Smooth muscle cell (in vitro differentiated cells): ENCODE results near the gene FLAD1. TPM values are rescaled to one million over a fixed set of nuclear protein-coding genes. Genes with fewer than 3 reads are reported as not detected.
A peak's percentile ranks its signal among the peaks of the same experiment; 100 is the strongest.

ENCODE experiments used
- DNase-seq: peaks from one replicate; lab custom pipeline; 2025; ENCODE audit not compliant: unreplicated experiment; lab: John Stamatoyannopoulos, UW
- H2AFZ ChIP-seq: fragments of 200-600 bp; sonication (generic); 2 replicates; pipeline ENCODE4 v1.6.0; 2016; ENCODE audit warnings: antibody characterized with exemption, low read depth, mild to moderate bottlenecking
- H3F3A ChIP-seq: fragments of 200-600 bp; sonication (generic); 2 replicates; pipeline ENCODE4 v1.6.0; 2017; ENCODE audit warnings: antibody characterized with exemption, low read depth
- H3K27ac ChIP-seq: fragments of 200-600 bp; sonication (generic); 2 replicates; pipeline ENCODE4 v1.5.1; 2016; ENCODE audit warnings: low read depth, mild to moderate bottlenecking
- H3K27me3 ChIP-seq: fragments of 200-600 bp; sonication (generic); 2 replicates; pipeline ENCODE4 v1.6.1; 2016; ENCODE audit warnings: low read depth, mild to moderate bottlenecking
- H3K36me3 ChIP-seq: fragments of 200-600 bp; sonication (generic); 2 replicates; pipeline ENCODE4 v1.5.1; 2016; ENCODE audit warnings: low read depth
- H3K4me1 ChIP-seq: fragments of 200-600 bp; sonication (generic); 2 replicates; pipeline ENCODE4 v1.5.1; 2016; ENCODE audit warnings: low read depth
- H3K4me2 ChIP-seq: fragments of 200-600 bp; sonication (generic); 2 replicates; pipeline ENCODE4 v1.6.0; 2016; ENCODE audit warnings: mild to moderate bottlenecking
- H3K4me3 ChIP-seq: fragments of 200-600 bp; sonication (generic); 2 replicates; pipeline ENCODE4 v1.5.1; 2016; ENCODE audit warnings: mild to moderate bottlenecking
- H3K79me2 ChIP-seq: fragments of 200-600 bp; sonication (generic); 2 replicates; pipeline ENCODE4 v1.6.0; 2016; ENCODE audit warnings: low read depth, mild to moderate bottlenecking
- H3K9ac ChIP-seq: fragments of 200-600 bp; sonication (generic); 2 replicates; pipeline ENCODE4 v1.6.0; 2016; ENCODE audit warnings: low read depth
- H3K9me3 ChIP-seq: fragments of 200-600 bp; sonication (generic); replicated peaks from 2 replicates; pipeline ENCODE4 v1.5.1; 2016; ENCODE audit warnings: low read depth
- H4K20me1 ChIP-seq: fragments of 200-600 bp; sonication (generic); 2 replicates; pipeline ENCODE4 v1.6.0; 2016; ENCODE audit warnings: low read depth
- WGBS: methylation state at CpG from one replicate; pipeline ENCODE4 v1.1.7; 2016; ENCODE audit warnings: low lambda C conversion rate; 5-methylcytosine and 5-hydroxymethylcytosine counted together
- polyA plus RNA-seq: library from polyadenylated mRNA; unstranded; fragments of >200 nt; fragmentation: Nextera tagmentation; extraction: Ambion mirVana; gene quantifications from 2 replicates; pipeline ENCODE4 v1.2.1, GENCODE V29; 2016
- total RNA-seq: library from RNA; depleted of rRNA; stranded (reverse); fragments of >200 nt; gene quantifications from 2 replicates; pipeline ENCODE4 v1.2.3, GENCODE V29; 2014
- TF ChIP-seq, protein P1 (sequence below): fragments of 200-600 bp; sonication (generic); IDR thresholded peaks from 2 replicates; pipeline ENCODE4 v1.5.1; 2017; ENCODE audit warnings: borderline replicate concordance, mild to moderate bottlenecking, antibody characterized with exemption; ENCODE audit not compliant: insufficient read depth, poor library complexity, severe bottlenecking

Gene FLAD1
- total and polyA plus RNA-seq, 2 experiments from 2014 or later = 31.1 to 51.4 TPM

DNA sequence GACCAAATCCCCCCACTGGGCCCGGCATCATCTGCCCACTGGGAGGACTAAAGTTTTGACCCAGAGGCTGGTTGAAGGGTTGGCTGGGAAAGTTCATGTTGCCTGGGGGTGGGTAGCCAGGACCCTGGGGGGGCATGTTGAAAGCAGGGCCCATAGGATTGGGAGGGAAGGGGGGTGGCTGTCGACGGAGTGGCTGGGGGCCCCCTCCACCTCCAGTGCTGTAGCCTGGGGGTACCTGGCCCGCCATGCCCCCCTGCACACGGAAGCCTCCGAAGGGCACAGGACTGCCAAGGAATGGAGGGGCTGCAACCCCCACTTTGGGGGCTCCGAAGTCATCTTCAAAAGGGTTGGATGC lies 23.7 kb upstream of the FLAD1 start:
- no peak for DNase-seq
- H3K9me3 ChIP-seq = no peaks in the 10 kb centered on the region
- no peak overlapping the region for H3K4me2 ChIP-seq
- H3K4me1 ChIP-seq = peaks cover 35% of the 10 kb centered on the region
- 95% methylated on average over 7 of the region's 7 CpGs for WGBS
- peaks cover 5% of the 10 kb centered on the region for H3K36me3 ChIP-seq
- peaks cover 4% of the 10 kb centered on the region for H3F3A ChIP-seq
- H3K79me2 ChIP-seq = peaks cover 15% of the 10 kb centered on the region
- H3K9ac ChIP-seq = no peak overlapping the region
- no peak overlapping the region for H2AFZ ChIP-seq
- TF ChIP-seq, protein P1, sequence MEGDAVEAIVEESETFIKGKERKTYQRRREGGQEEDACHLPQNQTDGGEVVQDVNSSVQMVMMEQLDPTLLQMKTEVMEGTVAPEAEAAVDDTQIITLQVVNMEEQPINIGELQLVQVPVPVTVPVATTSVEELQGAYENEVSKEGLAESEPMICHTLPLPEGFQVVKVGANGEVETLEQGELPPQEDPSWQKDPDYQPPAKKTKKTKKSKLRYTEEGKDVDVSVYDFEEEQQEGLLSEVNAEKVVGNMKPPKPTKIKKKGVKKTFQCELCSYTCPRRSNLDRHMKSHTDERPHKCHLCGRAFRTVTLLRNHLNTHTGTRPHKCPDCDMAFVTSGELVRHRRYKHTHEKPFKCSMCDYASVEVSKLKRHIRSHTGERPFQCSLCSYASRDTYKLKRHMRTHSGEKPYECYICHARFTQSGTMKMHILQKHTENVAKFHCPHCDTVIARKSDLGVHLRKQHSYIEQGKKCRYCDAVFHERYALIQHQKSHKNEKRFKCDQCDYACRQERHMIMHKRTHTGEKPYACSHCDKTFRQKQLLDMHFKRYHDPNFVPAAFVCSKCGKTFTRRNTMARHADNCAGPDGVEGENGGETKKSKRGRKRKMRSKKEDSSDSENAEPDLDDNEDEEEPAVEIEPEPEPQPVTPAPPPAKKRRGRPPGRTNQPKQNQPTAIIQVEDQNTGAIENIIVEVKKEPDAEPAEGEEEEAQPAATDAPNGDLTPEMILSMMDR = no peak
- no peak overlapping the region for H3K27ac ChIP-seq
- no peak overlapping the region for H3K4me3 ChIP-seq
- no peaks in the 10 kb centered on the region for H4K20me1 ChIP-seq
- H3K27me3 ChIP-seq = no peaks in the 10 kb centered on the region

DNA sequence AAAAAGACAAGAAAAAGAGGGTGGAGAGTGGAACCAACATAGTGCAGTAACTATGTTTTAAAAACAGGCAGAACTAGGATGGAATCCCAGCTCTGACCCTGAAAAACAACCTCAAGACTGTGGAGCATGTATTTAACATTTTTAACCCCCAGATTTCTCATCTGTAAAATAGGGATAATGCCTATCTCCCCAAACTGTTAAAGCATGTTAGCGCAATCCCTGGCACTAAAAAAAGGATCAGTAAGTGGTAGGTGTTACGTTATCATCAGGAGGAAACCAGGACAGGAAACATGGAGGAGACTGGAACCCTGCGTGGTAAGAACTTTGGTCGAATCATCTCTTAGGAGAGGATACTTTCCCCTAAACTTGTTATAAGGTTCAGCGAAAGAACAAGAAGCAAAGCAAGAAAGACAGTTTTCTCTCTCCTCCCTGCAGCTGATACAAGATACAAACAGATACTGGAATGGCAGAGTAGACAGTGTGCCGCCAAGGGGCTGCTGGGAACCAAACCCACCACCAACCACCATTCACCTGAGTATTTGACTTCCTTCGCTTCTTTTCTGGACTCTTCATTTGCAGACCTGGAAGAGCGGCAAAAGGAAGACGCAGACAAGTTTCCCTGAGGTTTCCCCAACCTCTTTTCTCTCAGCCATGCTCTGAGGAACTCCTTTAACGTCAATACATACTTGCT lies 22.6 kb upstream of the FLAD1 start:
- H3K27ac ChIP-seq = peak overlapping the region; percentile 85
- no peaks in the 10 kb centered on the region for H3K9me3 ChIP-seq
- peaks cover 10% of the 10 kb centered on the region for H3F3A ChIP-seq
- H3K36me3 ChIP-seq = peaks cover 5% of the 10 kb centered on the region
- H4K20me1 ChIP-seq = peaks cover 3% of the 10 kb centered on the region
- 69% methylated on average over 10 of the region's 10 CpGs for WGBS
- peak overlapping the region; percentile 95 for H3K4me2 ChIP-seq
- peaks cover 30% of the 10 kb centered on the region for H3K4me1 ChIP-seq
- peak overlapping the region; percentile 82 for H3K4me3 ChIP-seq
- H3K79me2 ChIP-seq = peaks cover 8% of the 10 kb centered on the region
- TF ChIP-seq, protein P1 = no peak
- H3K9ac ChIP-seq = peak overlapping the region; percentile 83
- H3K27me3 ChIP-seq = no peaks in the 10 kb centered on the region
- H2AFZ ChIP-seq = no peak overlapping the region
- no peak for DNase-seq

DNA sequence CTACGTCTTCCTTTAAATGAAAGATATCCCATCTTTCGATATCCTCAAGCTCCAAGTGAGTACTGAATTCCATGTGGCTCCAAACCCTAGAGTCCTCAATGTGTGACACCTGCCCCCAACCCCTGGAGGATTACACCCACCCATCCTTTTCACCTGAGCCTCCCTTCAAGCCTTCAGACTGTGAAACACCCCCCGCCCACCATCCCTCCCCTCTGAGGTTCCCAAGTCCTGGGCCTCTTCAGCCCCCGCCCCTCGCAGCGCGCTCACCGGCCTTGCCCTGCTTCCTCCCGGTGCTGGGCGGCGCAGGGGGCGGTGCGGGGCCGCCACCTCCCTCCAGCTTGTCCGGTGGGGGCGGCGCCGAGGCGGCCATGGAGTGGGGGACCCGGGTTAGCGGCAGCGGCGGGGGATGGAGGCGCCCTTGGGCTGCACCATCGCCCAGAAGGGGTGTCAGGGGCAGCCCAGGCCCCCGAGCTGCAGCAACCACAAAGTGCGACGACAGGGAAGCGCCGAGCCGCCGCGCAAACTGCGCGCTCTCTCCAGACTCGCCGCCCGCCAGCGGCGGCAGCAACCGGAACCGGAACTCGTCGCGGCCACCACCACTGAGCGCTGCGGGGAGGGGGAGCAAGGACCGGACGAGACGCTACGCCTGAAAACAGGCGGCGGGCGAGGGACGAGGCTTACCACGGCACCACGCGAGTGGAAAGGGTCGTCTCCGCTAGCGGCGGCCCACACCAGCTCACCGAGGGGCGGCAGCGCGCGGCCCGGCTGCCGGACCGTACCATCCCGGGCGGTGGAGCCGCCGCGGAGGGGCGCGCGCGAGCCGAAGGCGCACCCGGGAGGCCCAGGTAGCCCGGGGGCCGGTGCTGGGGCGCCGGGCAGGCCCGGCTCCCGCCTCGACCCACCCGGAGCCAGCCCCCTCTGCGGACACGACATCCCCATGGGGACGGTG lies 21.7 kb upstream of the FLAD1 start, which contains the start of gene PYGO2:
PYGO2 (minus strand) TSS at position 576 of the 949 bp plus-strand sequence; CDS start at position 370, 206 bp downstream.
- Histone ChIP-seq H3F3A (peaks cover 17% of the 10 kb centered on the region), H3K79me2 (peaks cover 10% of the 10 kb centered on the region), H3K4me2 (peak within 1 kb of the TSS; percentile 95), H3K27me3 (no peaks in the 10 kb centered on the region), H3K9ac (peak within 1 kb of the TSS; percentile 83), H3K27ac (peak within 1 kb of the TSS; percentile 85), H3K4me1 (peaks cover 28% of the 10 kb centered on the region), H3K36me3 (peaks cover 5% of the 10 kb centered on the region), H3K9me3 (no peaks in the 10 kb centered on the region), H2AFZ (no peak within 1 kb of the TSS), H3K4me3 (peak within 1 kb of the TSS; percentile 82), H4K20me1 (peaks cover 7% of the 10 kb centered on the region)
- TF ChIP-seq, protein P1 = peak; percentile 54
- WGBS = 2% methylated on average over 78 of the region's 93 CpGs
- DNase-seq = peak; percentile 66
